Liver (tissue), 9 donors: ENCODE measurements around the gene PCDHGA3. TPM values are rescaled to one million over a fixed set of nuclear protein-coding genes. Genes with fewer than 3 reads are reported as not detected.

ENCODE experiments used
- DNase-seq: peaks from one replicate; pipeline ENCODE4 v3.0.0-alpha.2; 2017; ENCODE audit warnings: low spot score
- H3K27ac ChIP-seq, 2 donors: one replicate each; pipeline ENCODE4 v1.7.0; 2013; ENCODE audit warnings: inconsistent platforms in 2 of 2, low read length in 2 of 2, control low read depth in 1 of 2, low read depth in 1 of 2, mild to moderate bottlenecking in 1 of 2
- H3K27me3 ChIP-seq, 4 donors: one replicate each; pipeline versions ENCODE4 v1.6.1 to v1.7.0; 2013; ENCODE audit warnings: low read length in 3 of 4, inconsistent platforms in 1 of 4, mild to moderate bottlenecking in 1 of 4, moderate library complexity in 1 of 4; ENCODE audit not compliant: control insufficient read depth in 4 of 4, insufficient read depth in 4 of 4
- H3K36me3 ChIP-seq, 4 donors: one replicate each; pipeline versions ENCODE4 v1.6.1 to v1.7.0; 2013; ENCODE audit warnings: low read length in 3 of 4, mild to moderate bottlenecking in 3 of 4, low read depth in 1 of 4, moderate library complexity in 1 of 4; ENCODE audit not compliant: control insufficient read depth in 4 of 4, insufficient read depth in 3 of 4
- H3K4me1 ChIP-seq, 4 donors: one replicate each; pipeline versions ENCODE4 v1.6.1 to v1.7.0; 2013; ENCODE audit warnings: low read length in 3 of 4, mild to moderate bottlenecking in 3 of 4, moderate library complexity in 1 of 4; ENCODE audit not compliant: control insufficient read depth in 4 of 4, insufficient read depth in 4 of 4
- H3K4me3 ChIP-seq, 3 donors: one replicate each; pipeline versions ENCODE4 v1.6.1 to v1.7.0; 2013; ENCODE audit warnings: low read length in 3 of 3, control low read depth in 1 of 3, low read depth in 1 of 3, mild to moderate bottlenecking in 1 of 3
- H3K9ac ChIP-seq, 2 donors: one replicate each; pipeline ENCODE4 v1.7.0; 2013; ENCODE audit warnings: low read length in 2 of 2, mild to moderate bottlenecking in 2 of 2, moderate library complexity in 2 of 2, control low read depth in 1 of 2, low read depth in 1 of 2
- H3K9me3 ChIP-seq, 4 donors: one replicate each; pipeline versions ENCODE4 v1.6.1 to v1.7.0; 2013; ENCODE audit warnings: low read length in 3 of 4; ENCODE audit not compliant: control insufficient read depth in 4 of 4
- ATF3 ChIP-seq: IDR thresholded peaks from 2 replicates; pipeline ENCODE4 v1.6.1; 2016; ENCODE audit warnings: antibody characterized with exemption
- CTCF ChIP-seq: fragments of 150-350 bp; IDR thresholded peaks from 2 replicates; pipeline ENCODE4 v1.5.1; 2017; ENCODE audit warnings: improper control_type of control experiment, low read depth, low read length; ENCODE audit not compliant: missing input control
- EGR1 ChIP-seq, 2 donors: IDR thresholded peaks; 2 replicates each; pipeline ENCODE4 v1.6.1; 2016 to 2018; ENCODE audit warnings: antibody characterized with exemption in 2 of 2, low read depth in 2 of 2
- FOXA1 ChIP-seq: IDR thresholded peaks from 2 replicates; pipeline ENCODE4 v1.6.1; 2016; ENCODE audit warnings: antibody characterized with exemption
- FOXA2 ChIP-seq: IDR thresholded peaks from 2 replicates; pipeline ENCODE4 v1.6.1; 2016; ENCODE audit warnings: antibody characterized with exemption
- GABPA ChIP-seq, 2 donors: IDR thresholded peaks in 1 of 2; conservative IDR thresholded peaks in 1 of 2; 2 replicates each; pipeline ENCODE4 v1.6.1; 2016; ENCODE audit warnings: antibody characterized with exemption in 2 of 2, mild to moderate bottlenecking in 1 of 2, moderate library complexity in 1 of 2
- HNF4A ChIP-seq, 2 donors: conservative IDR thresholded peaks; 2 replicates each; pipeline ENCODE4 v1.6.1; 2016; ENCODE audit warnings: antibody characterized with exemption in 2 of 2, mild to moderate bottlenecking in 2 of 2
- JUND ChIP-seq, 2 donors: IDR thresholded peaks; 2 replicates each; pipeline ENCODE4 v1.6.1; 2016; ENCODE audit warnings: antibody characterized with exemption in 2 of 2
- NR2F2 ChIP-seq: IDR thresholded peaks from 2 replicates; pipeline ENCODE4 v1.6.1; 2016; ENCODE audit warnings: antibody characterized with exemption
- RAD21 ChIP-seq, 2 donors: IDR thresholded peaks; 2 replicates each; pipeline ENCODE4 v1.6.1; 2016; ENCODE audit warnings: antibody characterized with exemption in 2 of 2, mild to moderate bottlenecking in 2 of 2
- REST ChIP-seq: IDR thresholded peaks from 2 replicates; pipeline ENCODE4 v1.6.1; 2016; ENCODE audit warnings: antibody characterized with exemption, mild to moderate bottlenecking
- SP1 ChIP-seq: IDR thresholded peaks from 2 replicates; pipeline ENCODE4 v1.6.1; 2018; ENCODE audit warnings: antibody characterized with exemption, mild to moderate bottlenecking
- TAF1 ChIP-seq: conservative IDR thresholded peaks from 2 replicates; pipeline ENCODE4 v1.6.1; 2016; ENCODE audit warnings: antibody characterized with exemption, mild to moderate bottlenecking
- YY1 ChIP-seq: IDR thresholded peaks from 2 replicates; pipeline ENCODE4 v1.6.1; 2016; ENCODE audit warnings: antibody characterized with exemption, mild to moderate bottlenecking
- WGBS: extraction: QIAGEN DNeasy Blood & Tissue Kit; methylation state at CpG from one replicate; pipeline ENCODE4 v1.1.7; 2013; 5-methylcytosine and 5-hydroxymethylcytosine counted together
- polyA plus RNA-seq, 2 donors: library from polyadenylated mRNA; stranded (reverse) in 1 of 2; unstranded in 1 of 2; fragments of 200-250 nt in 1 of 2; fragments of >200 nt in 1 of 2; fragmentation: Nextera tagmentation in 1 of 2; extraction: Ambion mirVana in 1 of 2; gene quantifications; one replicate each; pipeline versions ENCODE4 v1.2.1 to v1.2.3, GENCODE V29; 2013 to 2015
- total RNA-seq, 2 donors: library from RNA; depleted of rRNA; stranded (reverse); fragments of >200 nt; gene quantifications; one replicate each; pipeline ENCODE4 v1.2.3, GENCODE V29; 2014
- donor health status: healthy.
- donor health status: healthy.
- donor health status: healthy.
- donor health status: healthy.
- donor health status: healthy.

Gene PCDHGA3
- total RNA-seq (under 1 TPM; 0.09 to 0.59 TPM), polyA plus RNA-seq (under 1 TPM; 0.25 to 0.32 TPM)

- H3K36me3 ChIP-seq = peaks cover 0 to 2% (median 0%) of the 10 kb centered on the region in 4 donors
- TF ChIP-seq CTCF = peak; percentile 19
- no peak for TF ChIP-seq GABPA (IDR thresholded peaks at IDR 0.05 in 1 of 2, conservative IDR thresholded peaks at IDR 0.05 in 1 of 2)
- peak; percentile 21 to 33 for TF ChIP-seq RAD21 (IDR thresholded peaks at IDR 0.05)
- peak within 1 kb of the TSS; percentile 16 to 61 (median 38) for H3K4me3 ChIP-seq
- DNase-seq = no peak
- no peak within 1 kb of the TSS for H3K27ac ChIP-seq
- no peak within 1 kb of the TSS for H3K9ac ChIP-seq
- 21% methylated on average over 9 of the region's 9 CpGs for WGBS
- H3K9me3 ChIP-seq = peaks cover 26 to 78% (median 37%) of the 10 kb centered on the region in 4 donors
- H3K4me1 ChIP-seq = no peaks in the 10 kb centered on the region
- peaks cover 0 to 17% (median 9%) of the 10 kb centered on the region in 4 donors for H3K27me3 ChIP-seq
Observed at GRCh38 chr5:141343242-141343952, at the start of gene PCDHGA3. Gene PCDHGA3 (plus strand): TSS chr5:141343829. CDS start chr5:141344034, 205 bp downstream.

DNA sequence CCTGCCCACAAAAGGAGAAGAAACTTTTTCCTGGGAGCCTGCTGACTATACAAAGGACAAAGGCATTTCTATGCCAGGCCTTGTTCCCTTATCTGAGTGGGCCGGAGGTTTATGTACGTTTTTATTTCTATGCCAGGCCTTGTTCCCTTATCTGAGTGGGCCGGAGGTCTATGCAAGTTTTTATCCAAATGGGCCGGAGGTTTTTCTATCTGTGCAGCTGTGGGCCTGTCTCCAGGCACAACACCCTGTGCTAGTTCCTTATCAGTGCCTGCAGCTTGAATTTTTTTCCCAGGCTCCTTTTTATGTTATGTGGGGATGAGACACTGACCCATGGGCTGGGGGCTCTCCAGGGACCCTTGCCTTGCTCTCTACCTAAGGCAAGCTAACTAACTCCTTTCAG, 45.3 kb upstream of the PCDHGA3 start:
- Histone ChIP-seq H3K9ac (no peak overlapping the region), H3K27ac (no peak overlapping the region), H3K36me3 (peaks cover 0 to 11% (median 4%) of the 10 kb centered on the region in 4 donors), H3K9me3 (peaks cover 38 to 67% (median 44%) of the 10 kb centered on the region in 4 donors), H3K4me1 (no peaks in the 10 kb centered on the region), H3K27me3 (no peaks in the 10 kb centered on the region), H3K4me3 (peak overlapping the region in 1 of 3 donors; percentile 14)
- DNase-seq = no peak
- TF ChIP-seq SP1 (no peak), REST (no peak), YY1 (no peak), NR2F2 (no peak), TAF1 (no peak), EGR1 (IDR thresholded peaks at IDR 0.05; ENCODE audit: low read depth in 2 of 2) (no peak), FOXA1 (no peak), FOXA2 (no peak), JUND (IDR thresholded peaks at IDR 0.05) (no peak), GABPA (IDR thresholded peaks at IDR 0.05 in 1 of 2, conservative IDR thresholded peaks at IDR 0.05 in 1 of 2) (no peak), HNF4A (conservative IDR thresholded peaks at IDR 0.05) (no peak), CTCF (no peak), ATF3 (no peak)
- 85% methylated on average over 4 of the region's 4 CpGs for WGBS
